Activated CD4-positive, CD25-positive, alpha-beta regulatory T cell (primary cell): Measurements from ENCODE around the gene AP3D1.
"Not testable (repeated sequence)": the region's sequence is repeated elsewhere in the genome, so short reads cannot be mapped to it uniquely, and the experiment has no call there.

ENCODE experiments used
- DNase-seq, 4 experiments: peaks; one replicate each; lab custom pipeline; 2025; lab: John Stamatoyannopoulos, UW

The AP3D1 gene

GRCh38 chr19:2128252-2128651 lies 23.1 kb downstream of the AP3D1 start:
- DNase-seq, result not testable (repeated sequence)

DNA sequence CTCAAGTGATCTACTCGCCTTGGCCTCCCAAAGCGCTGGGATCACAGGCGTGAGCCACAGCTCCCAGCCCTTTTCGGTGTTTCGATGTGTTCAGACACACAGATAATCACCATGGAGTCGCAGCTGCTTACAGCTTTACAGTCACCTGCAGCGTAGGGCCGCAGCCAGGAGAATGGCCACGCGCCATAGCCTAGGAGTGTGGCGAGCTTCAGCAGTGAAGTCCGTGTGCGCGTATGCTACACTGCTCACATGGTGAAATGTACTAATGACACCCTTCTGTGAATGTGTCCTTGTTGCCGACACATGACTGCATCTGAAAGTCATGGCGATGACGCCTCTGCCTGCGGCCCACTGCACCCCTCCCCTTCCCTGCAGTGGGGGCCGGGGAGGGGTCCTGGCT lies 23.6 kb downstream of the AP3D1 start:
- DNase-seq, result no peak

GRCh38 chr19:2126879-2127518 lies 24.4 kb downstream of the AP3D1 start:
- no peak for DNase-seq

GRCh38 chr19:2123682-2124387 lies 27.5 kb downstream of the AP3D1 start:
- DNase-seq, result no peak

GRCh38 chr19:2122982-2123381 lies 28.4 kb downstream of the AP3D1 start:
- DNase-seq, result no peak

GRCh38 chr19:2122251-2122650 lies 29.1 kb downstream of the AP3D1 start:
- DNase-seq, result no peak

GRCh38 chr19:2121416-2122051 lies 29.8 kb downstream of the AP3D1 start:
- no peak for DNase-seq

- DNase-seq, result no peak
These were observed 30.5 kb downstream of the AP3D1 start for GRCh38 chr19:2120821-2121220.

DNA sequence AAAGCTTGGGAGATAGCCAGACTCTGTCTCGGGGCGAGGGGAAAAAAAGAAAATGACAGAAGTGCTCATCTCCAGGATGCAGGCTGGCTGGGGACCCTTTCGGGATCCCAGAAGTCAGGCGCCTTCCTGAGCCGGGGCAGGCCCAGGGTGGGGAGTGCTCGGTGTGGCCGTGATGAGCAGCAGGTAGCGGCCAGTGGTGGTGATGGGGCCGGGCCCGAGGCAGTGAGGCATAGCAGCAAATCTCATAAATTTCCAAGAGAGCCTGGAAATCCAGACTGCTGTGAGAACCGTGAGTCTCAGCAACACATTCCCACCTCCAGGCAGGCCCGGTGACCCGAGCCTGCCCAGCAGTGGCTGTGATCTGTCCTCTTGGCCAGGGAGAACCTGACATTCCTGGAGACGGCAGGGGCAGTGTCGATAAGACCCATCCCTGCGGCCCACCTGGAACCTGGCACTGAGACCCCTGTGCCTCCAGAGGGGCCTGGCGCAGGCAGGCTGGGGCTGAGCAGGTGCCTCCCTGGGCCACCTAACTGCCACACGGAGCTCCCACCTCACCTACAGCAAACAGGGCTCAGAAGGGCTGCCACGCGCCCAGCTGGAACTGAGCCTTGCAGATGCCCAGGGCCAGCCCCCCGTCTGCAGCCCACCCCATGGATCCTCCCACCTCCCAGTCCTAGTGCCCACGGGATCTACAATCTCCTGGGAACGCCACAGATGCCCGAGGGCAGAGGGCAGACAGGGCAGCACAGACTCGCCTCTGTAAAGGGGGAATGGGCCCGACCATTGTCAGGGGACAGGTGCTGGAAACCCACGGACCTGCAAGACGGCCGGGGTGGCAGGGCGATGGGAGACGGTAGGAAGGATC lies 31.2 kb downstream of the AP3D1 start:
- no peak for DNase-seq

GRCh38 chr19:2118438-2118837 lies 32.9 kb downstream of the AP3D1 start:
- DNase-seq, result no peak

DNA sequence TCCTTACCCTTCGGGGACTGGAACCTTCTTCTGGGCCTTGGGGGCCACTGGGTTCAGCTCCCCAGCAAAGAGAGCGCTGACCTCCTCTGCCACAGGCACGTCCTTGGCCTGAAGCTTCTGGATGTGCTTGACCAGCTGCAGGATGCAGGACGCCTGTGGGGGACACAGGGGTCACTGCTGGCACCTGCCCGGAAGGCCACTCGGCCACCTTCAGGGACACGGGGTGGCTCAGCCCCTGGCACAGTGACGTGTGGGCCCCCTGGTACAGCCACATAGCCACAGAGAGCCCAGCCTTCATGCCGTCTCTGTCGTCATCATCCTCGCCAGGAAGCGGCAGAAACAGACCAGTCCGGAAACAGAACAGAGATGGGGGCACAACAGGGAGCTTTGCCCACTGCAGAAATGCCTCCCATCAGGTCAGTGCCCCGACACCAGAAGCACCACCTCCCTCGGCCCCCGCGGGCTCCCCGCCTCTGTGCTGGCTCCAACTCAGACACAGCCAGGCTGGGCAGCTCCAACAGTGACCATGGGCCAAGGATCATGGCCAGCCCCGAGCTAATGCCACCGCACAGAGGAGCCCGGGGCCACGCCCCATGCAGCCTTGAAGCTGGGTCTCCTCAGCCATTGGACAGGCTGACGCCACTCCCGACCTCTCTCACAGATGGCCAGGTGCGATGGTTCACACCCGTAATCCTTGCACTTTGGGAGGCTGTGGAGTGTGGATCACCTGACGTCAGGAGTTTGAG lies 34.0 kb downstream of the AP3D1 start:
- no peak for DNase-seq

DNA sequence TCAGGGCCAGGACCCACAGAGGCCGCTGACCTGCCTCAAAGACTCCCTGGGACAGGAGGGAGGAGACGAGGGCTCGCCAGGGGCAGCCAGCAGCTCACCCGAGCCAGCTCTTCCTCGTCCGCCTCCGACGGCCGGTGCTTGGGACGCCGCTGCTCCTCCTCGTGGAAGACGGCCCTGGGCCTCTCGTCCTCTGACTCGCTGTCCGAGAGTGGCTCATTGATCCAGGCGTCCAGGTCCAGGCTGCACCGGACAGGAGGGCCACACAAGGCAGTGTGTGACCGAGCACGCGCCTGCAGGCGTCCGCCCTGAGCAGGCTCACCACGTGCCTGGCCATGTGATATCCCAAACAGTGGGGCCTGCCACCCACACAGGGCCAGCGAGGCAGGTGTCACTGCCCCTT lies 34.9 kb downstream of the AP3D1 start:
- DNase-seq, result no peak

DNA sequence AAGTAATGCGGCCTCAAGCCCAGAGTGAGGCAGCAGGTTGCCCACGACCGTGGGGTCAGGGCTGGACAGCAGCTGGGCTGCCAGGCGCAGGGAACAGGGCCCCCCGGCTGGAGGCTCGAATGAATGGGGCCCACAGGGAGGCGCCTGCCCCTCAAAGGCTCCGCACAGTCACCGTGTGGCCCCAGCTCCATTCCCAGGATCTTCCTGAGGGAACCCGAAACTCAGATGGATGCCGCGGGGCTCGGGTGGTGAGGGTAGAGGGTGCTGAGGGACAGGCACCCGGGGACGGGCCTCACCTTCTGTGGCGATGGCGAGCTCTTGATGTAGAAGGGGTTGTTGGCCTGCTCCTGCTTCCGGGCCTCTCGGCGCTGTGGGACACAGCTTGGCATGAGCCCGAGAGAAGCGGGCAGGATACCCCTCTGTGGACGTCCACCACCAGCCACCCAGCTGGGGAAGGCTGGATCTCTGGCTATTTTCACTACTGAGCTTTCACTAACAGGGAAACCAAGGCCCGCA lies 35.4 kb downstream of the AP3D1 start:
- no peak for DNase-seq

DNA sequence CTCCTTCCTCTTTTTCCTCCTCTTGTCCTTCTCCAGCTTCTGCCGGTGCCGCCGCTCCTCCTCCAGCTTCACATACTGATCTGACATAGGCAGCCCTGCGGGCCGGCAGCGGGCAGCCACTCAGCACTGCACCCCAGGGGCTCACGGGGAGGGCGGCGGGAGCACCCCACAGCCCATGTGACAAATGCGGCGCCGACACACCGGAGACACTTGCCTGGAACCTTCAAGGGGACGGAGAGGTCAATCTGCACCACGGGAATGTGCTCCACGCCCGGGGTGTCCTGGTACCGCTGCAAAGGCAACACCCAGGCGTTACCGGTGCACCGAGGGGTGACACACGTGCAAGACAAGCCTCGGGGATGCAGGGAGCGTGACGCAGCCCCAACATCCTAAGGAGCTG lies 36.0 kb downstream of the AP3D1 start:
- no peak for DNase-seq

- DNase-seq, result no peak
These were observed 36.5 kb downstream of the AP3D1 start for GRCh38 chr19:2114821-2115220.

DNA sequence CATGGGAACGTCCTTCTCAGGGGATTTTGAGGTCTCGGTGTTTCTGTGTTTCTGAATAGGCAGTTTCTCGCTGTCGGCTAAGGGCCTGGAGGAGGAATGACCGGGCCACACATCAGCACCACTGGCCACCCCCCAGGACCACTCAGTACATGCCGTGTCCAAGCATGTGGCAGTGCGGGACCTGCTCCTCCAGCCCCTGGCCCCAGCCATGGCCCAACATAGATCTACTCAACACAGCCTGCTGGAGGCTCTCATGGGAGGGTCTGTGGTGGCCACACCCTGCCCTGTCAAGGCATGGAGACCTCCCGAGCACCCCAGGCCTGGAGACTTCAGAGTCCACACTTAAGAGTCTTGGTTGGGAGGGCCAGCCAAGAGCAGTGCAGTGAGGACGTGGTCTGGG lies 37.1 kb downstream of the AP3D1 start:
- DNase-seq, result no peak

- no peak for DNase-seq
These were observed 37.7 kb downstream of the AP3D1 start for GRCh38 chr19:2113439-2114211.

DNA sequence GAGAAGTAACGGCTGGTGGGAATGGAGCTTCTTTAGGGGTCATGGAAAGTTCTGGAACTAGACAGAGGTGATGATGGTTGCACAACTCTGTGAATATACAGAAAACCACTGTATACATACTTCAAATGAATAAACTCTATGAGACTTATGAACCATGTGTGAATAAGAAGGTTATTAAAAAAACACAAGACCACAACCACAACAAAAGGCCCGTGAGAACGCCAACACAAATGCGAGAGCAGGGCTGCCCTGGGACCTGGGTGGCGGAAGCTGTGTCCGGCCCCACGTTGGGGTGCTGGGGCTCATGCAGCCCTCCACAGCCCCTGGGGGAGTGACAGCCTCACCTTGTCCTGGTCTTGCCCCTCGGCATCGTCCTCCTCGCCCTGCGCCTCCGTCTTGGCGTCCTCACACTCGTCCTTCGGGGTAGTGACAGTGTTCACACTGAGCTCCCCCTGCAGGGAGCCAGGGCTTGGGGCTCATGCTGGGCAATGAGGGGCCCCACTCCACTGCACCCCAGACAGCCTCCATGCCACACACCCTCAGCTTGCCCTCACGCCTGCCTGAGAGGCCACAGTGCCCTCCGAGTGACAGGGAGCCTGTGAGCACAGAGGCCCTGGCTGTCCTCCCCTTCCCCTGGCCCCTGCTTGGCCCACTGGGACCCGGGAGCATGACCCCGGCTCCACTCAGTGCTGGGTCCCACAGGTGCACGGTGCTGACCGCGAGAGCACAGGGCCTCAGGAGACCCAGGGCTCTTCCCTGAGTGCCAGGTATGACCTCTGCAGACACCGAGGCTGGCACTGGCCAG lies 38.6 kb downstream of the AP3D1 start:
- no peak for DNase-seq

- no peak for DNase-seq
These were observed 39.5 kb downstream of the AP3D1 start for GRCh38 chr19:2111886-2112285.

DNA sequence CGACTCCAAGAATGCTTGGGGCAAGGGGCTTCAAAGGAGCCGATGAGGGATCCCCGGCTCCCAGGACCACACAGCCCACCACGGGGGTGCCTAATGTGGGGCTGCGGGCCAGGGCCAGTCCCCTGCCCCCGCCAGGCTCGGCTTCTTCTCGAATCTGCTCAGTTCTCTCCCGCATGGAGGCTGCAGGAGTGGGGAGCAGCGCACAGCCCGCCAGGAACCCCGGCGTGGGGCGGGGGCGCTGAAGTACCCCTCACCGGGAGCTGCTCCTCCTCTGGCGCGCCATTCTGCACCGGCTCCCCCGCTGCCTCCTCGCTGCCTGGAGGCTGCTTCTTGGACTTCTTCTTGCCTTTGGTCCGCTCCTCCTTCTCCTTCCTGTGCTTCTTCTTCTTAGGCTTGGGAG lies 39.9 kb downstream of the AP3D1 start:
- DNase-seq, result no peak
